SJSA1 (cell line): ENCODE data around the gene IFITM10. TPM values are rescaled to one million over a fixed set of nuclear protein-coding genes. Genes with fewer than 3 reads are reported as not detected.

Experiments
- DNase-seq, 2 experiments: peaks; one replicate each; pipeline ENCODE4 v3.0.0-alpha.2; 2015 to 2020; ENCODE audit warnings: low spot score in 2 of 2, low read depth in 1 of 2
- H3K27ac ChIP-seq: fragments of 250-450 bp; sonication (Bioruptor Pico); 2 replicates; pipeline ENCODE4 v1.5.1; 2020; ENCODE audit warnings: mild to moderate bottlenecking, moderate library complexity
- H3K27me3 ChIP-seq: fragments of 250-450 bp; sonication (Bioruptor Pico); replicated peaks from 2 replicates; pipeline ENCODE4 v1.5.1; 2020; ENCODE audit warnings: mild to moderate bottlenecking, moderate library complexity
- H3K36me3 ChIP-seq: fragments of 250-450 bp; sonication (Bioruptor Pico); 2 replicates; pipeline ENCODE4 v1.5.1; 2020; ENCODE audit warnings: mild to moderate bottlenecking
- H3K4me1 ChIP-seq: fragments of 250-450 bp; sonication (Bioruptor Pico); replicated peaks from 2 replicates; pipeline ENCODE4 v1.6.1; 2021; ENCODE audit warnings: mild to moderate bottlenecking
- H3K4me3 ChIP-seq: fragments of 250-450 bp; sonication (Bioruptor Pico); 2 replicates; pipeline ENCODE4 v1.5.1; 2020; ENCODE audit warnings: mild to moderate bottlenecking
- H3K9me3 ChIP-seq: fragments of 250-450 bp; sonication (Bioruptor Pico); replicated peaks from 2 replicates; pipeline ENCODE4 v1.5.1; 2020; ENCODE audit warnings: mild to moderate bottlenecking
- total RNA-seq: library from RNA; depleted of rRNA; stranded (reverse); fragments of >200 nt; shearing (Covaris generic); gene quantifications from 2 replicates; pipeline ENCODE4 v1.2.3, GENCODE V29; 2014

Gene IFITM10
- total RNA-seq, 1 experiment from 2014 or later = 0.05 TPM

GRCh38 chr11:1754376-1755150 is 4.2 kb upstream of the IFITM10 start:
- H3K4me1 ChIP-seq = peaks cover 20% of the 10 kb centered on the region
- H3K36me3 ChIP-seq = peaks cover 59% of the 10 kb centered on the region
- H3K27ac ChIP-seq = no peak overlapping the region
- no peak for DNase-seq
- no peaks in the 10 kb centered on the region for H3K9me3 ChIP-seq
- 0 out of 2 replicates have a peak, but pooled peaks cover 2% of the 10 kb centered on the region for H3K27me3 ChIP-seq
- no peak overlapping the region for H3K4me3 ChIP-seq

- H3K36me3 ChIP-seq = peaks cover 53% of the 10 kb centered on the region
- no peak for DNase-seq
- H3K4me3 ChIP-seq = no peak overlapping the region
These were observed 3.5 kb upstream of the IFITM10 start for GRCh38 chr11:1753929-1754305.

GRCh38 chr11:1753229-1753928 is 3.0 kb upstream of the IFITM10 start:
- H3K9me3 ChIP-seq = no peaks in the 10 kb centered on the region
- H3K4me1 ChIP-seq = peaks cover 28% of the 10 kb centered on the region
- DNase-seq = no peak
- H3K27me3 ChIP-seq = peaks cover 13% of the 10 kb centered on the region
- peaks cover 48% of the 10 kb centered on the region for H3K36me3 ChIP-seq
- H3K27ac ChIP-seq = no peak overlapping the region
- H3K4me3 ChIP-seq = no peak overlapping the region

More at GRCh38 chr11:1753929-1754305, 3.5 kb upstream of the IFITM10 start:
- Histone ChIP-seq H3K9me3 (no peaks in the 10 kb centered on the region), H3K4me1 (peaks cover 22% of the 10 kb centered on the region), H3K27me3 (peaks cover 7% of the 10 kb centered on the region), H3K27ac (no peak overlapping the region)

- H3K4me1 ChIP-seq = peaks cover 31% of the 10 kb centered on the region
- H3K27me3 ChIP-seq = peaks cover 18% of the 10 kb centered on the region
- peaks cover 44% of the 10 kb centered on the region for H3K36me3 ChIP-seq
- no peak overlapping the region for H3K4me3 ChIP-seq
- no peak for DNase-seq
- no peaks in the 10 kb centered on the region for H3K9me3 ChIP-seq
- H3K27ac ChIP-seq = no peak overlapping the region
These were observed 2.5 kb upstream of the IFITM10 start for GRCh38 chr11:1752907-1753228.

- no peak overlapping the region for H3K4me3 ChIP-seq
- no peaks in the 10 kb centered on the region for H3K9me3 ChIP-seq
- no peak for DNase-seq
- peaks cover 31% of the 10 kb centered on the region for H3K4me1 ChIP-seq
- peaks cover 39% of the 10 kb centered on the region for H3K36me3 ChIP-seq
- peaks cover 18% of the 10 kb centered on the region for H3K27me3 ChIP-seq
- H3K27ac ChIP-seq = no peak overlapping the region
These were observed 1.9 kb upstream of the IFITM10 start for GRCh38 chr11:1751999-1752906.

GRCh38 chr11:1751531-1751921 is 1.1 kb upstream of the IFITM10 start:
- Histone ChIP-seq H3K36me3 (peaks cover 31% of the 10 kb centered on the region), H3K27me3 (peaks cover 18% of the 10 kb centered on the region), H3K27ac (no peak overlapping the region), H3K4me1 (peaks cover 31% of the 10 kb centered on the region), H3K4me3 (no peak overlapping the region), H3K9me3 (no peaks in the 10 kb centered on the region)
- DNase-seq = no peak

- Histone ChIP-seq H3K27ac (no peak overlapping the region), H3K4me1 (peaks cover 31% of the 10 kb centered on the region), H3K4me3 (no peak overlapping the region), H3K27me3 (peaks cover 18% of the 10 kb centered on the region), H3K9me3 (no peaks in the 10 kb centered on the region), H3K36me3 (peaks cover 28% of the 10 kb centered on the region)
- DNase-seq = no peak
These were observed 590 bp upstream of the IFITM10 start for GRCh38 chr11:1750840-1751530.

GRCh38 chr11:1749395-1750351 is 722 bp downstream of the IFITM10 start:
- peak; percentile 41 to 66 for DNase-seq
- peaks cover 31% of the 10 kb centered on the region for H3K4me1 ChIP-seq
- H3K36me3 ChIP-seq = peaks cover 15% of the 10 kb centered on the region
- no peaks in the 10 kb centered on the region for H3K9me3 ChIP-seq
- H3K27me3 ChIP-seq = peaks cover 18% of the 10 kb centered on the region
- no peak overlapping the region for H3K27ac ChIP-seq
- peak overlapping the region; percentile 28 for H3K4me3 ChIP-seq

GRCh38 chr11:1748636-1749394 is 1.6 kb downstream of the IFITM10 start:
- peaks cover 31% of the 10 kb centered on the region for H3K4me1 ChIP-seq
- H3K27ac ChIP-seq = no peak overlapping the region
- peak overlapping the region; percentile 28 for H3K4me3 ChIP-seq
- no peaks in the 10 kb centered on the region for H3K9me3 ChIP-seq
- peak; percentile 21 to 42 for DNase-seq
- peaks cover 15% of the 10 kb centered on the region for H3K36me3 ChIP-seq
- H3K27me3 ChIP-seq = peaks cover 18% of the 10 kb centered on the region

- Histone ChIP-seq H3K4me3 (no peak overlapping the region), H3K36me3 (peaks cover 11% of the 10 kb centered on the region), H3K27me3 (peaks cover 18% of the 10 kb centered on the region), H3K9me3 (no peaks in the 10 kb centered on the region; the same call in 1 of the 2 replicates), H3K4me1 (peaks cover 31% of the 10 kb centered on the region), H3K27ac (no peak overlapping the region)
- DNase-seq = peak in 1 of 2 experiments; percentile 42
These were observed 2.4 kb downstream of the IFITM10 start for GRCh38 chr11:1747753-1748635.
